HepG2 (cell line): ENCODE measurements around the gene NUDT8. TPM values are rescaled to one million over a fixed set of nuclear protein-coding genes. Genes with fewer than 3 reads are reported as not detected.
A peak's percentile ranks its signal among the peaks of the same experiment; 100 is the strongest.

Experiments used
- FLYWCH1 ChIP-seq: sonication (generic); formaldehyde crosslinking; IDR thresholded peaks from 2 replicates; pipeline ENCODE4 v1.8.1; 2023; ENCODE audit warnings: mild to moderate bottlenecking, missing genetic modification reagents
- HNF4A ChIP-seq: sonication (generic); formaldehyde crosslinking; IDR thresholded peaks from 2 replicates; pipeline ENCODE4 v1.4.0; 2020; ENCODE audit warnings: missing genetic modification reagents
- REPIN1 ChIP-seq: sonication (generic); formaldehyde crosslinking; IDR thresholded peaks from 2 replicates; pipeline ENCODE4 v1.8.0; 2022; ENCODE audit warnings: missing genetic modification reagents, low read depth, mild to moderate bottlenecking, borderline replicate concordance
- THAP11 ChIP-seq: IDR thresholded peaks from 2 replicates; pipeline ENCODE4 v1.6.1; 2016; ENCODE audit warnings: missing biosample characterization, missing genetic modification reagents
- ZKSCAN1 ChIP-seq: fragments of 150-350 bp; IDR thresholded peaks from 2 replicates; pipeline ENCODE4 v1.6.1; 2014; ENCODE audit warnings: low read length
- ZNF331 ChIP-seq: sonication (generic); formaldehyde crosslinking; IDR thresholded peaks from 2 replicates; pipeline ENCODE4 v1.4.0; 2020; ENCODE audit warnings: missing genetic modification reagents
- polyA plus RNA-seq, 8 experiments: library from polyadenylated mRNA; depleted of rRNA in 3 of 8; stranded (reverse) in 7 of 8; unstranded in 1 of 8; fragments of >200 nt; fragmentation: Illumina TruSeq in 4 of 8; extraction: Trizol in 4 of 8; gene quantifications; 2 replicates each; pipeline versions ENCODE4 v1.2.1 to v1.2.3, GENCODE V29; 2011 to 2016; ENCODE audit warnings: low read depth in 4 of 8, missing spikeins in 1 of 8, mixed read lengths in 1 of 8; ENCODE audit not compliant: insufficient read depth in 1 of 8
- total RNA-seq, 5 experiments: library from RNA; depleted of rRNA; stranded (reverse); fragments of >200 nt; fragmentation: Illumina TruSeq; extraction: Trizol; gene quantifications; 2 replicates each; pipeline ENCODE4 v1.2.3, GENCODE V29; 2016; ENCODE audit warnings: low read depth in 1 of 5
- TF ChIP-seq, protein P1 (sequence below): sonication (generic); formaldehyde crosslinking; IDR thresholded peaks from 2 replicates; pipeline ENCODE4 v1.5.1; 2020; ENCODE audit warnings: mild to moderate bottlenecking, missing genetic modification reagents, borderline replicate concordance
- TF ChIP-seq, protein P2 (sequence below), 2 experiments: fragments of 450-650 bp in 1 of 2; sonication (generic) in 1 of 2; formaldehyde crosslinking; IDR thresholded peaks; 2 replicates each; pipeline versions ENCODE4 v1.5.0 to v1.8.0; 2020 to 2022; ENCODE audit warnings: mild to moderate bottlenecking in 1 of 2, missing genetic modification reagents in 1 of 2
- TF ChIP-seq, protein P3 (sequence below): IDR thresholded peaks from 2 replicates; pipeline ENCODE4 v1.6.1; 2016
- TF ChIP-seq, protein P4 (sequence below): IDR thresholded peaks from 2 replicates; pipeline ENCODE4 v1.4.0; 2020; ENCODE audit warnings: mild to moderate bottlenecking, missing genetic modification reagents
- TF ChIP-seq, protein P5 (sequence below): sonication (generic); formaldehyde crosslinking; IDR thresholded peaks from 2 replicates; pipeline ENCODE4 v1.4.0; 2020; ENCODE audit warnings: mild to moderate bottlenecking, missing genetic modification reagents, borderline replicate concordance

NUDT8 gene
- total and polyA plus RNA-seq, 2 of the 13 experiments (the other 11 are each of a cell fraction or from before 2014, with no cell fraction given) = 6.7 to 25.8 TPM

DNA sequence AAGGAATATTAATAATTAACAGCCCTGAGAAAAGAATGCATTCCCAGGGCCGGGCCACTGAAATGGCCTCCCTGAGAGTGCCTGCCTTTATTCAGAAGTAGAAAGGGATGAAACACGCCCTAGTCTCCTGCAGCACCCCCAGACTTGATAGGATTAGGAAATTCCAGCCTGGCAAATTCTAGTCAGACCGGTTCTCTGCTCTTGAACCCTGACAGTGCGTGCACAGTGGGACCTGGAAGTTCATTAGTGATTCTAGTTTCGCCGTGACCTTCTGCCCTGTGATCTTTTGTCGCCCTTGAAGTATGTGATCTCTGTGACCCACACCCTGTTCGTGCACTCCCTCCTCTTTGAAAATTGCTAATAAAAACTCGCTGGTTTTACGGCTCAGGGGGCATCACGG, 48.3 kb downstream of the NUDT8 start (continued):
- TF ChIP-seq, protein P1, sequence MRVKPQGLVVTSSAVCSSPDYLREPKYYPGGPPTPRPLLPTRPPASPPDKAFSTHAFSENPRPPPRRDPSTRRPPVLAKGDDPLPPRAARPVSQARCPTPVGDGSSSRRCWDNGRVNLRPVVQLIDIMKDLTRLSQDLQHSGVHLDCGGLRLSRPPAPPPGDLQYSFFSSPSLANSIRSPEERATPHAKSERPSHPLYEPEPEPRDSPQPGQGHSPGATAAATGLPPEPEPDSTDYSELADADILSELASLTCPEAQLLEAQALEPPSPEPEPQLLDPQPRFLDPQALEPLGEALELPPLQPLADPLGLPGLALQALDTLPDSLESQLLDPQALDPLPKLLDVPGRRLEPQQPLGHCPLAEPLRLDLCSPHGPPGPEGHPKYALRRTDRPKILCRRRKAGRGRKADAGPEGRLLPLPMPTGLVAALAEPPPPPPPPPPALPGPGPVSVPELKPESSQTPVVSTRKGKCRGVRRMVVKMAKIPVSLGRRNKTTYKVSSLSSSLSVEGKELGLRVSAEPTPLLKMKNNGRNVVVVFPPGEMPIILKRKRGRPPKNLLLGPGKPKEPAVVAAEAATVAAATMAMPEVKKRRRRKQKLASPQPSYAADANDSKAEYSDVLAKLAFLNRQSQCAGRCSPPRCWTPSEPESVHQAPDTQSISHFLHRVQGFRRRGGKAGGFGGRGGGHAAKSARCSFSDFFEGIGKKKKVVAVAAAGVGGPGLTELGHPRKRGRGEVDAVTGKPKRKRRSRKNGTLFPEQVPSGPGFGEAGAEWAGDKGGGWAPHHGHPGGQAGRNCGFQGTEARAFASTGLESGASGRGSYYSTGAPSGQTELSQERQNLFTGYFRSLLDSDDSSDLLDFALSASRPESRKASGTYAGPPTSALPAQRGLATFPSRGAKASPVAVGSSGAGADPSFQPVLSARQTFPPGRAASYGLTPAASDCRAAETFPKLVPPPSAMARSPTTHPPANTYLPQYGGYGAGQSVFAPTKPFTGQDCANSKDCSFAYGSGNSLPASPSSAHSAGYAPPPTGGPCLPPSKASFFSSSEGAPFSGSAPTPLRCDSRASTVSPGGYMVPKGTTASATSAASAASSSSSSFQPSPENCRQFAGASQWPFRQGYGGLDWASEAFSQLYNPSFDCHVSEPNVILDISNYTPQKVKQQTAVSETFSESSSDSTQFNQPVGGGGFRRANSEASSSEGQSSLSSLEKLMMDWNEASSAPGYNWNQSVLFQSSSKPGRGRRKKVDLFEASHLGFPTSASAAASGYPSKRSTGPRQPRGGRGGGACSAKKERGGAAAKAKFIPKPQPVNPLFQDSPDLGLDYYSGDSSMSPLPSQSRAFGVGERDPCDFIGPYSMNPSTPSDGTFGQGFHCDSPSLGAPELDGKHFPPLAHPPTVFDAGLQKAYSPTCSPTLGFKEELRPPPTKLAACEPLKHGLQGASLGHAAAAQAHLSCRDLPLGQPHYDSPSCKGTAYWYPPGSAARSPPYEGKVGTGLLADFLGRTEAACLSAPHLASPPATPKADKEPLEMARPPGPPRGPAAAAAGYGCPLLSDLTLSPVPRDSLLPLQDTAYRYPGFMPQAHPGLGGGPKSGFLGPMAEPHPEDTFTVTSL (CRISPR knock-in tag) = peak; percentile 64; the same call in 1 of the 2 replicates
- TF ChIP-seq, protein P2, sequence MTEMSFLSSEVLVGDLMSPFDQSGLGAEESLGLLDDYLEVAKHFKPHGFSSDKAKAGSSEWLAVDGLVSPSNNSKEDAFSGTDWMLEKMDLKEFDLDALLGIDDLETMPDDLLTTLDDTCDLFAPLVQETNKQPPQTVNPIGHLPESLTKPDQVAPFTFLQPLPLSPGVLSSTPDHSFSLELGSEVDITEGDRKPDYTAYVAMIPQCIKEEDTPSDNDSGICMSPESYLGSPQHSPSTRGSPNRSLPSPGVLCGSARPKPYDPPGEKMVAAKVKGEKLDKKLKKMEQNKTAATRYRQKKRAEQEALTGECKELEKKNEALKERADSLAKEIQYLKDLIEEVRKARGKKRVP (CRISPR knock-in tag; IDR thresholded peaks at IDR 0.05) = no peak
- 0 out of 2 replicates have a peak, but pooled peaks have one; percentile 35 for TF ChIP-seq ZKSCAN1
- no peak for TF ChIP-seq FLYWCH1
- TF ChIP-seq, protein P3, sequence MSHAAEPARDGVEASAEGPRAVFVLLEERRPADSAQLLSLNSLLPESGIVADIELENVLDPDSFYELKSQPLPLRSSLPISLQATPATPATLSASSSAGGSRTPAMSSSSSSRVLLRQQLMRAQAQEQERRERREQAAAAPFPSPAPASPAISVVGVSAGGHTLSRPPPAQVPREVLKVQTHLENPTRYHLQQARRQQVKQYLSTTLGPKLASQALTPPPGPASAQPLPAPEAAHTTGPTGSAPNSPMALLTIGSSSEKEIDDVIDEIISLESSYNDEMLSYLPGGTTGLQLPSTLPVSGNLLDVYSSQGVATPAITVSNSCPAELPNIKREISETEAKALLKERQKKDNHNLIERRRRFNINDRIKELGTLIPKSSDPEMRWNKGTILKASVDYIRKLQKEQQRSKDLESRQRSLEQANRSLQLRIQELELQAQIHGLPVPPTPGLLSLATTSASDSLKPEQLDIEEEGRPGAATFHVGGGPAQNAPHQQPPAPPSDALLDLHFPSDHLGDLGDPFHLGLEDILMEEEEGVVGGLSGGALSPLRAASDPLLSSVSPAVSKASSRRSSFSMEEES (CRISPR knock-in tag) = 0 out of 2 replicates have a peak, but pooled peaks have one; percentile 15
- TF ChIP-seq THAP11 = 0 out of 2 replicates have a peak, but pooled peaks have one; percentile 52
- TF ChIP-seq, protein P4, sequence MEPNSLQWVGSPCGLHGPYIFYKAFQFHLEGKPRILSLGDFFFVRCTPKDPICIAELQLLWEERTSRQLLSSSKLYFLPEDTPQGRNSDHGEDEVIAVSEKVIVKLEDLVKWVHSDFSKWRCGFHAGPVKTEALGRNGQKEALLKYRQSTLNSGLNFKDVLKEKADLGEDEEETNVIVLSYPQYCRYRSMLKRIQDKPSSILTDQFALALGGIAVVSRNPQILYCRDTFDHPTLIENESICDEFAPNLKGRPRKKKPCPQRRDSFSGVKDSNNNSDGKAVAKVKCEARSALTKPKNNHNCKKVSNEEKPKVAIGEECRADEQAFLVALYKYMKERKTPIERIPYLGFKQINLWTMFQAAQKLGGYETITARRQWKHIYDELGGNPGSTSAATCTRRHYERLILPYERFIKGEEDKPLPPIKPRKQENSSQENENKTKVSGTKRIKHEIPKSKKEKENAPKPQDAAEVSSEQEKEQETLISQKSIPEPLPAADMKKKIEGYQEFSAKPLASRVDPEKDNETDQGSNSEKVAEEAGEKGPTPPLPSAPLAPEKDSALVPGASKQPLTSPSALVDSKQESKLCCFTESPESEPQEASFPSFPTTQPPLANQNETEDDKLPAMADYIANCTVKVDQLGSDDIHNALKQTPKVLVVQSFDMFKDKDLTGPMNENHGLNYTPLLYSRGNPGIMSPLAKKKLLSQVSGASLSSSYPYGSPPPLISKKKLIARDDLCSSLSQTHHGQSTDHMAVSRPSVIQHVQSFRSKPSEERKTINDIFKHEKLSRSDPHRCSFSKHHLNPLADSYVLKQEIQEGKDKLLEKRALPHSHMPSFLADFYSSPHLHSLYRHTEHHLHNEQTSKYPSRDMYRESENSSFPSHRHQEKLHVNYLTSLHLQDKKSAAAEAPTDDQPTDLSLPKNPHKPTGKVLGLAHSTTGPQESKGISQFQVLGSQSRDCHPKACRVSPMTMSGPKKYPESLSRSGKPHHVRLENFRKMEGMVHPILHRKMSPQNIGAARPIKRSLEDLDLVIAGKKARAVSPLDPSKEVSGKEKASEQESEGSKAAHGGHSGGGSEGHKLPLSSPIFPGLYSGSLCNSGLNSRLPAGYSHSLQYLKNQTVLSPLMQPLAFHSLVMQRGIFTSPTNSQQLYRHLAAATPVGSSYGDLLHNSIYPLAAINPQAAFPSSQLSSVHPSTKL (CRISPR knock-in tag) = peak; percentile 83
- TF ChIP-seq ZNF331 (CRISPR knock-in tag) = 0 out of 2 replicates have a peak, but pooled peaks have one; percentile 24
- TF ChIP-seq, protein P5, sequence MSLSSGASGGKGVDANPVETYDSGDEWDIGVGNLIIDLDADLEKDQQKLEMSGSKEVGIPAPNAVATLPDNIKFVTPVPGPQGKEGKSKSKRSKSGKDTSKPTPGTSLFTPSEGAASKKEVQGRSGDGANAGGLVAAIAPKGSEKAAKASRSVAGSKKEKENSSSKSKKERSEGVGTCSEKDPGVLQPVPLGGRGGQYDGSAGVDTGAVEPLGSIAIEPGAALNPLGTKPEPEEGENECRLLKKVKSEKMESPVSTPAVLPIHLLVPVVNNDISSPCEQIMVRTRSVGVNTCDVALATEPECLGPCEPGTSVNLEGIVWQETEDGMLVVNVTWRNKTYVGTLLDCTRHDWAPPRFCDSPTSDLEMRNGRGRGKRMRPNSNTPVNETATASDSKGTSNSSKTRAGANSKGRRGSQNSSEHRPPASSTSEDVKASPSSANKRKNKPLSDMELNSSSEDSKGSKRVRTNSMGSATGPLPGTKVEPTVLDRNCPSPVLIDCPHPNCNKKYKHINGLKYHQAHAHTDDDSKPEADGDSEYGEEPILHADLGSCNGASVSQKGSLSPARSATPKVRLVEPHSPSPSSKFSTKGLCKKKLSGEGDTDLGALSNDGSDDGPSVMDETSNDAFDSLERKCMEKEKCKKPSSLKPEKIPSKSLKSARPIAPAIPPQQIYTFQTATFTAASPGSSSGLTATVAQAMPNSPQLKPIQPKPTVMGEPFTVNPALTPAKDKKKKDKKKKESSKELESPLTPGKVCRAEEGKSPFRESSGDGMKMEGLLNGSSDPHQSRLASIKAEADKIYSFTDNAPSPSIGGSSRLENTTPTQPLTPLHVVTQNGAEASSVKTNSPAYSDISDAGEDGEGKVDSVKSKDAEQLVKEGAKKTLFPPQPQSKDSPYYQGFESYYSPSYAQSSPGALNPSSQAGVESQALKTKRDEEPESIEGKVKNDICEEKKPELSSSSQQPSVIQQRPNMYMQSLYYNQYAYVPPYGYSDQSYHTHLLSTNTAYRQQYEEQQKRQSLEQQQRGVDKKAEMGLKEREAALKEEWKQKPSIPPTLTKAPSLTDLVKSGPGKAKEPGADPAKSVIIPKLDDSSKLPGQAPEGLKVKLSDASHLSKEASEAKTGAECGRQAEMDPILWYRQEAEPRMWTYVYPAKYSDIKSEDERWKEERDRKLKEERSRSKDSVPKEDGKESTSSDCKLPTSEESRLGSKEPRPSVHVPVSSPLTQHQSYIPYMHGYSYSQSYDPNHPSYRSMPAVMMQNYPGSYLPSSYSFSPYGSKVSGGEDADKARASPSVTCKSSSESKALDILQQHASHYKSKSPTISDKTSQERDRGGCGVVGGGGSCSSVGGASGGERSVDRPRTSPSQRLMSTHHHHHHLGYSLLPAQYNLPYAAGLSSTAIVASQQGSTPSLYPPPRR = 0 out of 2 replicates have a peak, but pooled peaks have one; percentile 45
- TF ChIP-seq REPIN1 (CRISPR knock-in tag) = 0 out of 2 replicates have a peak, but pooled peaks have one; percentile 23
- TF ChIP-seq HNF4A (CRISPR knock-in tag) = peak; percentile 73
